A673 (cell line): Measurements from ENCODE around the gene SORBS2. TPM values are rescaled to one million over a fixed set of nuclear protein-coding genes. Genes with fewer than 3 reads are reported as not detected.
"Not testable (repeated sequence)": the region's sequence is repeated elsewhere in the genome, so short reads cannot be mapped to it uniquely, and the experiment has no call there.

Experiments
- BruUV-seq: library from RNA; stranded (reverse); fragments of 400-500 nt; replicated peaks from 2 replicates; lab custom pipeline; 2021; lab: Mats Ljungman, UMichigan
- CTCF ChIA-PET: fragments of 300-600 bp; sonication (Branson Sonifier 250); formaldehyde crosslinking; loops from one replicate; lab custom pipeline; 2022; ENCODE audit warnings: antibody characterized with exemption; lab: Charles Lee
- POLR2A ChIA-PET: fragments of 300-600 bp; sonication (Branson Sonifier 250); formaldehyde crosslinking; loops from one replicate; lab custom pipeline; 2022; ENCODE audit warnings: antibody characterized with exemption; ENCODE audit not compliant: low non-redundant PET; lab: Charles Lee
- DNase-seq: peaks from one replicate; pipeline ENCODE4 v3.0.0-alpha.2; 2015; ENCODE audit warnings: low spot score
- H3K27ac ChIP-seq: fragments of 200-600 bp; sonication (generic); 2 replicates; pipeline ENCODE4 v1.5.1; 2016; ENCODE audit warnings: mixed run types, low read depth, mild to moderate bottlenecking, mixed read lengths, antibody characterized with exemption, low read length; ENCODE audit not compliant: poor library complexity, severe bottlenecking
- H3K27me3 ChIP-seq: fragments of 200-600 bp; sonication (generic); replicated peaks from 2 replicates; pipeline ENCODE4 v1.6.1; 2017; ENCODE audit warnings: mixed run types, low read depth, mild to moderate bottlenecking, mixed read lengths, antibody characterized with exemption, low read length; ENCODE audit not compliant: insufficient read depth, poor library complexity
- H3K36me3 ChIP-seq: fragments of 200-600 bp; sonication (generic); 2 replicates; pipeline ENCODE4 v1.6.1; 2016; ENCODE audit warnings: mixed run types, mild to moderate bottlenecking, mixed read lengths, antibody characterized with exemption, low read length; ENCODE audit not compliant: insufficient read depth, poor library complexity, severe bottlenecking
- H3K4me1 ChIP-seq: fragments of 200-600 bp; sonication (generic); 2 replicates; pipeline ENCODE4 v1.6.1; 2017; ENCODE audit warnings: mixed run types, mild to moderate bottlenecking, mixed read lengths, antibody characterized with exemption, low read length; ENCODE audit not compliant: insufficient read depth, poor library complexity, severe bottlenecking
- H3K4me3 ChIP-seq: fragments of 200-600 bp; sonication (generic); 2 replicates; pipeline ENCODE4 v1.5.1; 2016; ENCODE audit warnings: low read depth, mixed run types, mild to moderate bottlenecking, mixed read lengths, low read length; ENCODE audit not compliant: poor library complexity, severe bottlenecking
- H3K9me3 ChIP-seq: fragments of 200-600 bp; sonication (generic); 2 replicates; pipeline ENCODE4 v1.6.1; 2016; ENCODE audit warnings: mixed run types, low read depth, mild to moderate bottlenecking, mixed read lengths, antibody characterized with exemption, low read length; ENCODE audit not compliant: poor library complexity, severe bottlenecking
- CTCF ChIP-seq: fragments of 300-800, 200-600 bp; sonication (generic); conservative IDR thresholded peaks from 2 replicates; pipeline ENCODE4 v1.5.1; 2017; ENCODE audit warnings: low read depth, mild to moderate bottlenecking, antibody characterized with exemption, low read length, moderate library complexity, mixed read lengths
- EZH2 ChIP-seq: fragments of 200-600 bp; sonication (generic); IDR thresholded peaks from 2 replicates; pipeline ENCODE4 v1.6.1; 2017; ENCODE audit warnings: borderline replicate concordance, low read depth, mild to moderate bottlenecking, mixed read lengths, antibody characterized with exemption, low read length; ENCODE audit not compliant: poor library complexity, severe bottlenecking
- intact Hi-C: fragments of 100-400 bp; cut with micrococcal nuclease; formaldehyde crosslinking; loops from one replicate; pipeline ENCODE4 v1.10.0; 2022; ENCODE audit not compliant: unreplicated experiment
- total RNA-seq: library from RNA; stranded (reverse); gene quantifications from 2 replicates; pipeline ENCODE4 v1.2.3, GENCODE V29; 2021

Gene SORBS2
- total RNA-seq, 1 experiment from 2014 or later = not detected

GRCh38 chr4:185710487-185710995, 101.5 kb downstream of the SORBS2 start:
- H3K4me1 ChIP-seq = peaks cover 5% of the 10 kb centered on the region
- no peak for DNase-seq

DNA sequence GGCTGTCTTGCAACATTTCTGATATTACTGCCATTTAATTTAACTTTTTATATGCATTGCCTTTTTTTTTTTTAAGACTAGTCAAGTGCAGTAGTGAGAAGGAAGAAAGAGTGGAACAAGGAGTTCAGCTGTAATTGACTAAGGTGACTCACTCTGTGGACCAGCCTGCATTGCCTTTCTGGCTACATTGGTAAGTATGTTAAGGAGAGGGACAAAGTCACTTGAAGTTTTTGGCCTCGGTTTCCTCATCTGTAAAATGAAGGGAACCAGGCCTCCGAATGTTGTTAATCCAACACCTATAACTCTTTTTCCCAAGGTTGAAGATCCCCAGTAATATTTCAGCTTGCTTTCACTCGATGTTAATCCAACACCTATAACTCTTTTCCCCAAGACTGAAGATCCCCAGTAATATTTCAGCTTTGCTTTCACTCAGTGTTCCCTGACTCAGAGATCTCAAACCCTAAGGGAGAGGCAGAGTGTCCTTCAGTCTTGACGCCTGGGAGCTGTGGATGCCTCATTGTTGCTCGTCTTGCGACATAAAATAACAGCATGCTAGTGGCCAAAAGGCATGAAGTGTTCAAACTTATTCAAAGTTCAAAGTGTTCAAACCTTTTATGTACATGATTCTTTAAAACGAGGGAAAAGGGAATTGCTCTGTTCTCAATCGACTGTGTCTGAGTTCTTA, 102.0 kb downstream of the SORBS2 start:
- ChIA-PET POLR2A (no interaction called here), CTCF (no interaction called here)
- H3K4me3 ChIP-seq = no peak overlapping the region
- TF ChIP-seq EZH2 (no peak), CTCF (no peak)
- H3K27me3 ChIP-seq = no peaks in the 10 kb centered on the region
- H3K9me3 ChIP-seq = no peaks in the 10 kb centered on the region
- no peak for DNase-seq
- no peak overlapping the region for H3K27ac ChIP-seq
- peaks cover 3% of the 10 kb centered on the region for H3K4me1 ChIP-seq
- no TSS peak for BruUV-seq
- no peaks in the 10 kb centered on the region for H3K36me3 ChIP-seq
- intact Hi-C loops = no loop called here

More at GRCh38 chr4:185710487-185710995, 101.5 kb downstream of the SORBS2 start:
- intact Hi-C loops = no loop called here
- no peak overlapping the region for H3K4me3 ChIP-seq
- H3K27ac ChIP-seq = no peak overlapping the region
- TF ChIP-seq CTCF = no peak
- no peak for TF ChIP-seq EZH2
- no TSS peak for BruUV-seq
- no peaks in the 10 kb centered on the region for H3K36me3 ChIP-seq
- H3K27me3 ChIP-seq = peaks cover 1% of the 10 kb centered on the region
- no peaks in the 10 kb centered on the region for H3K9me3 ChIP-seq
- CTCF ChIA-PET = no interaction called here
- POLR2A ChIA-PET = no interaction called here

GRCh38 chr4:185708348-185708747, 103.6 kb downstream of the SORBS2 start:
- ChIA-PET POLR2A (no interaction called here), CTCF (no interaction called here)
- Histone ChIP-seq H3K9me3 (no peaks in the 10 kb centered on the region), H3K4me1 (no peaks in the 10 kb centered on the region), H3K27me3 (no peaks in the 10 kb centered on the region), H3K27ac (no peak overlapping the region), H3K4me3 (no peak overlapping the region), H3K36me3 (no peaks in the 10 kb centered on the region)
- TF ChIP-seq EZH2 (no peak), CTCF (no peak)
- DNase-seq = no peak
- no TSS peak for BruUV-seq
- intact Hi-C loops = no loop called here

DNA sequence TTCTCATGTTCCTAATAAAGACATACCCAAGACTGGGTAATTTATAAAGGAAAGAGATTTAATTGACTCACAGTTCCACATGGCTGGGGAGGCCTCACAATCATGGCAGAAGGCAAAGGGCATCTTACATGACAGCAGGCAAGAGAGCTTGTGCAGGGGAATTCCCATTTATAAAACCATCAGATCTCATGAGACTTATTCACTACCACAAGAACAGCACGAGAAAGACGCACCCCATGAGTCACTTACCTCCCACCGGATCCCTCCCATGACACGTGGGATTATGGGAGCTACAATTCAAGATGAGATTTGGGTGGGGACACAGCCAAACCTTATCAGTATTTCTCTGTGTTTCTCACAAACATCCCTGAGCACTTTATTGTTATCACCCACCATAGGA, 104.4 kb downstream of the SORBS2 start:
- H3K27me3 ChIP-seq, intact Hi-C loops, H3K36me3 ChIP-seq, H3K27ac ChIP-seq, H3K9me3 ChIP-seq, DNase-seq, BruUV-seq, CTCF ChIA-PET, POLR2A ChIA-PET, H3K4me1 ChIP-seq, H3K4me3 ChIP-seq: not testable (repeated sequence)
